Measurements from ENCODE around the gene C3orf22. TPM values are rescaled to one million over a fixed set of nuclear protein-coding genes. Genes with fewer than 3 reads are reported as not detected.

Gene C3orf22
- total RNA-seq, 4 donors from 2014 or later, result not detected

DNA sequence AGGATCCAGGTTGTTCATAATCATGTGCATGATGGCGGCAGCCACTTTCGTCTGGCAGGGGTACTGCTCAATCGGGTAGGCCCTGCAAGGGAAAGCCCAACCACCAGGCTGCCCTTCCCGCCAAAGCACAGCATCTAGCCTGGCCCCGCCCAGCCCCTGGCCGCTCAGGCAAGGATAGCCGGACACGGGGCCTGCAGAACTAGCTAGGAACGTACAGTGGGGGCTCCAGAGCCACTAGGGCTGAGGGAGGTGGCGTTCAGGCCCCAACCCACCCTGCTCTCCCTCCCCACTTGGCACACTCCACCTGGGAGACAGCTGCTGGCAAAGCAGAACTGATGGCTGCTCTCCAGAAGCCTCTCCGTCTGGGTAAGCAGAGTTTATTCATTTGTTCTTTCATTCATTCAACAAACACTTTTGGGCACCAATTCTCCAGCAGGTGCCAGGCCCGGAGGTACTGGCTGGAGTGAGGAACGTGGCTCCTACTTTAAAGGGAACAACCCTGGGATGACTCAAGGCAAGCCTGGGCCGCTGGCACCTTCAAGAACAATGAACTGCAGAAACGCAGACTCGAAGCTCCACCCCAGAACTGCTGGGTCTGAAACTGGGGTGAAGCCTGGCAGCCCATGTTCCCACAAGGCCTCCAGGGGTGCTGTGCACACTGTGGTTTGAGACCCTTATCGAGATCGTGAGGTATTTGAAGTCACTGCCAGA lies 49.0 kb downstream of the C3orf22 start:
- no peaks in the 10 kb centered on the region for H3K4me1 ChIP-seq
- H3K9me3 ChIP-seq, result no peaks in the 10 kb centered on the region
- no peaks in the 10 kb centered on the region for H3K27me3 ChIP-seq
- TF ChIP-seq, protein P1, sequence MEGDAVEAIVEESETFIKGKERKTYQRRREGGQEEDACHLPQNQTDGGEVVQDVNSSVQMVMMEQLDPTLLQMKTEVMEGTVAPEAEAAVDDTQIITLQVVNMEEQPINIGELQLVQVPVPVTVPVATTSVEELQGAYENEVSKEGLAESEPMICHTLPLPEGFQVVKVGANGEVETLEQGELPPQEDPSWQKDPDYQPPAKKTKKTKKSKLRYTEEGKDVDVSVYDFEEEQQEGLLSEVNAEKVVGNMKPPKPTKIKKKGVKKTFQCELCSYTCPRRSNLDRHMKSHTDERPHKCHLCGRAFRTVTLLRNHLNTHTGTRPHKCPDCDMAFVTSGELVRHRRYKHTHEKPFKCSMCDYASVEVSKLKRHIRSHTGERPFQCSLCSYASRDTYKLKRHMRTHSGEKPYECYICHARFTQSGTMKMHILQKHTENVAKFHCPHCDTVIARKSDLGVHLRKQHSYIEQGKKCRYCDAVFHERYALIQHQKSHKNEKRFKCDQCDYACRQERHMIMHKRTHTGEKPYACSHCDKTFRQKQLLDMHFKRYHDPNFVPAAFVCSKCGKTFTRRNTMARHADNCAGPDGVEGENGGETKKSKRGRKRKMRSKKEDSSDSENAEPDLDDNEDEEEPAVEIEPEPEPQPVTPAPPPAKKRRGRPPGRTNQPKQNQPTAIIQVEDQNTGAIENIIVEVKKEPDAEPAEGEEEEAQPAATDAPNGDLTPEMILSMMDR (IDR thresholded peaks at IDR 0.05), result no peak
- no peak for TF ChIP-seq POLR2A (IDR thresholded peaks at IDR 0.05)
- H3K36me3 ChIP-seq, result no peaks in the 10 kb centered on the region
- DNase-seq, result no peak
- intact Hi-C loops (cut with DNase I; ENCODE audit: low total_unique reads), result no loop called here
- H3K4me3 ChIP-seq, result no peak overlapping the region
- no peak overlapping the region for H3K27ac ChIP-seq

DNA sequence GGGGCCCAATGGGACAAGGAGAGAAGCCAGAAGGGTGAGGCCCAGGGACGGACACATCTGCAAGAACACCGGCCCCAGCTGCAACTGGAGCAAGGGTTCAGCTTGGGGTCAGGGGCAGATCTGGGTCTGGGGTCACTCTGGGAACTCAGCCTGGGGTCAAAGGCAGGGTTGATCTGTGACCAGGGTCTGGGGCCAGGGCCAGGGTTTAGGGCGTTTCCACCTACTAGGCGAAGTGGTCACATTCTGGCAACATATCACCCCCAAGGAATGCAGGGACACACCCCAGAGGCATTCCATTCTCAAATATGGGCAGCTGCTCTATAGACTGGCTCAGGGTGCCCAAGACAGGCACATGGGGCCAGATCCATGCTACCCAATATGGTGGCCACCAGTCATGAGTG lies 50.2 kb downstream of the C3orf22 start:
- intact Hi-C loops (cut with DNase I; ENCODE audit: low total_unique reads), result no loop called here
- no peaks in the 10 kb centered on the region for H3K27me3 ChIP-seq
- H3K27ac ChIP-seq, result no peak overlapping the region
- H3K9me3 ChIP-seq, result no peaks in the 10 kb centered on the region
- H3K4me1 ChIP-seq, result no peaks in the 10 kb centered on the region
- DNase-seq, result no peak
- no peak overlapping the region for H3K4me3 ChIP-seq
- no peak for TF ChIP-seq POLR2A (IDR thresholded peaks at IDR 0.05)
- TF ChIP-seq, protein P1 (IDR thresholded peaks at IDR 0.05), result no peak
- no peaks in the 10 kb centered on the region for H3K36me3 ChIP-seq

DNA sequence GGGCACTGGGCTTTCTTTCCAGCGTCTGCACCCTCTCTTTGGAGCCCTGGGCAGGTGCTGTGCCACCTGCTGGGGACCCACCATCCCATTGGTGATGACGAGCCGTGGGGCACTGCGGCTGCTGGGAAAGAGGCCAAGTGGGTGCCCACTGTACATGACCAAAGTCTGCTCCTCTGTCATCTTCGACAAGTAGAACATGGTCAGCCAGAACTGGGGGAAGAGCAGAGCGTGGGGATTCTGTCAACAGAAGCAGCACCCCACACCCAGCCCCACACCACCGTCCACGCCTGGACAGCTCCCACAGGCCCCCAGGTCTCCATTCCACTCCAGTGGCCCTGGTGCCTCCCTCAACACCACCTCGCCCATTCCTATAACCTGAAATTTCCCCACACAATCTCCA lies 50.8 kb downstream of the C3orf22 start:
- no peaks in the 10 kb centered on the region for H3K27me3 ChIP-seq
- no peak overlapping the region for H3K27ac ChIP-seq
- intact Hi-C loops (cut with DNase I; ENCODE audit: low total_unique reads), result no loop called here
- no peaks in the 10 kb centered on the region for H3K9me3 ChIP-seq
- DNase-seq, result no peak
- no peaks in the 10 kb centered on the region for H3K4me1 ChIP-seq
- no peak overlapping the region for H3K4me3 ChIP-seq
- TF ChIP-seq, protein P1 (IDR thresholded peaks at IDR 0.05), result no peak
- no peak for TF ChIP-seq POLR2A (IDR thresholded peaks at IDR 0.05)
- H3K36me3 ChIP-seq, result no peaks in the 10 kb centered on the region

DNA sequence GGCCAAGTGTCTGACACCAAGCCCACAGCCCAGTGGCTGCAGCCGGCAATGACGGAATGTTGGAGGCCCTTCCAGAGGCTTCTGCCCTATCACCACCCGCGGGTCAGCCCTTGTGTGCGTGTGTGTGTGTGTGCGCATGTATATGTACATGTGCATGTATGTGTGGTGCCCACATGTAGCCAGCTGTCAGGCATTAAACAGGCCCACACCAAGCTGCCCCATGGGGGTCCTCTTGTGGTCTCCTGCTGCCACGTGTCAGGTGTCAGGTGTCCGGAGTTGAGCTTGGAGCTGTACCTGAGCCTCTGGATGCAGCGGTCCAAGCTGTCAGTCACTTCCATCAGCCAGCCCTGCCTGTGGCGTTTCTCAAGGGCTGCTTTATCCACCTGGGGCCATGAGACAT lies 55.0 kb downstream of the C3orf22 start:
- no peak for TF ChIP-seq POLR2A (IDR thresholded peaks at IDR 0.05)
- TF ChIP-seq, protein P1 (IDR thresholded peaks at IDR 0.05), result no peak
- no peak overlapping the region for H3K4me3 ChIP-seq
- no peaks in the 10 kb centered on the region for H3K4me1 ChIP-seq
- DNase-seq, result no peak
- no peaks in the 10 kb centered on the region for H3K27me3 ChIP-seq
- no peaks in the 10 kb centered on the region for H3K36me3 ChIP-seq
- intact Hi-C loops (cut with DNase I; ENCODE audit: low total_unique reads), result no loop called here
- H3K9me3 ChIP-seq, result no peaks in the 10 kb centered on the region
- no peak overlapping the region for H3K27ac ChIP-seq

DNA sequence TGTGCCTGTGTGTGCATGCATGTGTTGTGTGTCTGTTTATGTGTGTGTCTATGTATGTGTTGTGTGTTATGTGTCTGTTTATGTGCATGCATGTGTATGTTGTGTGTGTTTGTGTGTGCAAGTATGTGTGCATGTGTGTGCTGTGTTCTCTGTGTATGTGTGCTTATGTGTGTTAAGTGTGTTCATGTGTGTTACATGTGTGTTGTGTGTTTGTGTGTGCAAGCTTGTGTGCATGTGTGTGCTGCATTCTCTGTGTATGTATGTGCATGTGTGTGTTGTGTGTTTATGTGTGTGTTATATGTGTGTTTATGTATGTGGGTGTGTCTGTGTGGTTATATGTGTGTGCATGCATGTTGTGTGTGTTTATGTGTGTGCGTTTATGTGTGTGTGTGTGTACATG lies 56.1 kb downstream of the C3orf22 start:
- H3K27ac ChIP-seq, result no peak overlapping the region
- TF ChIP-seq, protein P1 (IDR thresholded peaks at IDR 0.05), result no peak
- TF ChIP-seq POLR2A (IDR thresholded peaks at IDR 0.05), result no peak
- no peaks in the 10 kb centered on the region for H3K27me3 ChIP-seq
- H3K4me1 ChIP-seq, result no peaks in the 10 kb centered on the region
- no peaks in the 10 kb centered on the region for H3K36me3 ChIP-seq
- H3K4me3 ChIP-seq, result no peak overlapping the region
- no peak for DNase-seq
- intact Hi-C loops (cut with DNase I; ENCODE audit: low total_unique reads), result no loop called here
- no peaks in the 10 kb centered on the region for H3K9me3 ChIP-seq

All from uterus (tissue), 4 donors.